GM23248 (cell line): Measurements from ENCODE around the gene CFAP99.

Source experiments
- EZH2 ChIP-seq: fragments of 200-600 bp; sonication (generic); IDR thresholded peaks from 2 replicates; pipeline ENCODE4 v1.6.1; 2018; ENCODE audit warnings: antibody characterized with exemption, mild to moderate bottlenecking; ENCODE audit not compliant: insufficient read depth, poor library complexity, severe bottlenecking
- EZH2phosphoT487 ChIP-seq: fragments of 200-600 bp; sonication (generic); IDR thresholded peaks from 2 replicates; pipeline ENCODE4 v1.6.1; 2018; ENCODE audit warnings: antibody characterized with exemption, moderate library complexity, mild to moderate bottlenecking, low read depth; ENCODE audit not compliant: insufficient read depth

GRCh38 chr4:2406406-2406805 lies 12.3 kb upstream of the CFAP99 start:
- TF ChIP-seq EZH2 (no peak), EZH2phosphoT487 (no peak)
